GM12874 (cell line): ENCODE results near the gene RUNX3.

ENCODE experiments used
- CTCF ChIP-seq: IDR thresholded peaks from 2 replicates; pipeline ENCODE4 v1.5.1; 2011; ENCODE audit warnings: low read depth, mild to moderate bottlenecking, control low read depth, low read length, moderate library complexity; ENCODE audit not compliant: insufficient read depth

Gene RUNX3

GRCh38 chr1:24896596-24897262 is 33.3 kb downstream of the RUNX3 start:
- no peak for TF ChIP-seq CTCF

- TF ChIP-seq CTCF = no peak
These were observed 33.9 kb downstream of the RUNX3 start for GRCh38 chr1:24896176-24896575.

GRCh38 chr1:24895511-24895910 is 34.6 kb downstream of the RUNX3 start:
- no peak for TF ChIP-seq CTCF

GRCh38 chr1:24894002-24894401 is 36.1 kb downstream of the RUNX3 start:
- TF ChIP-seq CTCF = no peak

- no peak for TF ChIP-seq CTCF
These were observed 36.6 kb downstream of the RUNX3 start for GRCh38 chr1:24893431-24893830.

GRCh38 chr1:24892188-24893153 is 37.6 kb downstream of the RUNX3 start:
- TF ChIP-seq CTCF = no peak

GRCh38 chr1:24890887-24891286 is 39.2 kb downstream of the RUNX3 start:
- no peak for TF ChIP-seq CTCF
